CD4-positive, alpha-beta T cell treated with Interleukin-15 for 1 hour (primary cell): ENCODE measurements around the gene IFIT1B.
"Not testable (repeated sequence)": the region's sequence is repeated elsewhere in the genome, so short reads cannot be mapped to it uniquely, and the experiment has no call there.

ENCODE experiments used
- DNase-seq: peaks from one replicate; pipeline ENCODE4 v3.0.0-alpha.2; 2020

Gene IFIT1B

DNA sequence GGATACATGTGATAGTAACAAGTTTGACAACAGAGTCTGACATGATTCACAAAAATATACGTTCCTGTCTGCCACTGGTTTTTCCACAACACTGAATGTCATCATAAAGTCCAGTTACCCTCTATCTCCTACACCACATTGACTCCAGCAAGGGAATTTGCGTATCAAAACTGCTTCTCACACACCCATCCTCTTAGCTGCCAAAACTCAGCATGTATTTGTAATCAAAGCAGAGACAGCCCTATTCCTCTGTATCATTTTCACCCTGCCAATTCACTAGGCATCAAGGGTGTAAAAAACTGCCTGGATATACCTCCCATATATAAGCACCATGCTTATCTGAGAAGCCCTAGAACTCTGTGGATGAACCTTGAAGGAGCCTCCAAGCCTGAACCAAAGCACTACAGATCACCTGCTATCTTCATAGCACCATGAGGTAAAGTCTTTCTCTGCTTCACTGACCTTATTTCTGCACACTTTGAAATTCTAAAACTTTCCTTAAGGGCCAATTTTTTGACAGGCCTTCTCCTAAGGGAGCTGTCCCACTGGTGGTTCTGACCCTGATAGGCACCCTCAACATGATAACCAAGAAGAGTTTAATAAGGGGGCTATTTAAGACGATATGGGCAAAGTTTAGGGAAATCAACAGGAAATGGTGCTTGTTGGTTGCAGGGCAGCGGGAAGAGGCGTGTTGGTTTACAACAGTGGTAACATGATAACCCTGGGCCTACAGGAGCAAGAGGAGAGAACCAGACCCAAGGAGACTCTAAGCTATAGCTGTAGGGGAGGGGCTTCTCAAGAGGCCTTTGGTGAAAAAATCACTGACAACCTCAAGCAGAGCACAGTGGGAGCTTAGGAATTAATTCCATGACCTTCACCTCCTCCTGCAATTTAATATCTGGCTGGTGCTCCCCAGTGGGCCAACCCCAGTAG lies at the start of gene IFIT1B:
Gene IFIT1B (plus strand): TSS at position 352 of the 933 bp plus-strand sequence. CDS start 80 bp downstream, at position 432.
- DNase-seq, result no peak

DNA sequence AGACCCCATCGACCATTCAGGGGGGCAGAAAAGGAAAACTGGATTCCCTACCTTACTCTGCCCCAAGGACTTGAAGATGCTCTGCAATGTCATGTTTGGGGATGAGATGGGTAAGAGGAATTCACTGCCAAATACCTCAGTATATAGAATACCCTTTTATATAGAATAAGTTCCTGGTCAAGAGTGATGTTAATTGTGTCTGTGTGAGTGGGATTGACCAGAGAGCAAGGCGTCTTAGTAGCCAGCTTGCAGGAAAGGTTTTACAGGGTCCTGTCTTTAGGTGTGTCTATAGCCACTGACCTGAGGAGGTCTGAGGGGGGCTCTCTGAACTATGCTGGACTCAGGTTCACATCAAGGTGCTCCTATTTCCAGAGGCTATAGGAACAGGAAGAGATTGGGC lies 48.7 kb upstream of the IFIT1B start:
- no peak for DNase-seq

DNA sequence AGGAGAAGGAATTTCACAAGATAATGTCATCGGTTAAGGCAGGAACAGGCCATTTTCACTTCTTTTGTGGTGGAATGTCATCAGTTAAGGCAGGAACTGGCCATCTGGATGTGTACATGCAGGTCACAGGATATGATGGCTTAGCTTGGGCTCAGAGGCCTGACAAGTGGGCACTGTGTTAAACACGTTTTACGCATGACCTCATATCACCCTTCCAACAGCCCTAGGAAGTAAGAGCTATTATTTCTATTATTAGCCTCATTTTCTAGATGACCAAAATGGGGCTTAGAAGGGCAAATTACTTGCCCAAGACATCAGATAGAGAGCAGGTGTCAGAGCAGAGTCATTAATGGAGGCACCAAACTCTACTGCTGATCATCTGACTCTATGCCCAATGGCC lies 47.8 kb upstream of the IFIT1B start:
- DNase-seq, result not testable (repeated sequence)

DNA sequence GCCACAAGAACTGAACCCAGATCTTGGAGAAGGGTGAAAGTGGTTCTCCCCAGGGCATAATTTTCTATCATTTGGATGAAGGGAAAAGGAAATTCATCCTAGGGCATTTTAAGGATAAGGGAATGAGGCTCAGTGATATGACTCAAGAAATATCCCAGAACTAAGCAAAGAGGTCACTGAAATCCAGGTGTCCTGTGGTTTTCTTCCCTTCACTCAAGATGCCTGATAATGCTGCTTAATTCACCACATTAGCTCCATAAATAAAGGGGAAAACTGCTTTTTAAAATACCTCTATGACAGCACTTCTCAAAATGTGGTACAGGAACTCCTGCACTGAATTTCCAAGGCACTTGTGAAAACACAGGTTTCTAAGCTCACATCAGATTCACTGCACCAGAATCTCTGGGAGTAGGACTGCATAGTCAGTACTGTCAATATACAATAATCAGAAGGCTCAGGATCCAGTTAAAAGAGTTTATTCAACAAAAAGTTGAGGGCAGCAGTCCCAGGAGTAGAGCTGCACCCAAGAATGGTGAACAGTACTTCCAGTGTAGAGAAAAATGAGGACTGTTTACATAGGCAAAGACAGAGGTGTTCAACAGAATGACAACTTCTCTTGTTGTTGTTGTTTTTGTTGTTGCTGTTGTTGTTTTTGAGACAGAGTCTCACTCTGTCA lies 47.2 kb upstream of the IFIT1B start:
- DNase-seq, result no peak

DNA sequence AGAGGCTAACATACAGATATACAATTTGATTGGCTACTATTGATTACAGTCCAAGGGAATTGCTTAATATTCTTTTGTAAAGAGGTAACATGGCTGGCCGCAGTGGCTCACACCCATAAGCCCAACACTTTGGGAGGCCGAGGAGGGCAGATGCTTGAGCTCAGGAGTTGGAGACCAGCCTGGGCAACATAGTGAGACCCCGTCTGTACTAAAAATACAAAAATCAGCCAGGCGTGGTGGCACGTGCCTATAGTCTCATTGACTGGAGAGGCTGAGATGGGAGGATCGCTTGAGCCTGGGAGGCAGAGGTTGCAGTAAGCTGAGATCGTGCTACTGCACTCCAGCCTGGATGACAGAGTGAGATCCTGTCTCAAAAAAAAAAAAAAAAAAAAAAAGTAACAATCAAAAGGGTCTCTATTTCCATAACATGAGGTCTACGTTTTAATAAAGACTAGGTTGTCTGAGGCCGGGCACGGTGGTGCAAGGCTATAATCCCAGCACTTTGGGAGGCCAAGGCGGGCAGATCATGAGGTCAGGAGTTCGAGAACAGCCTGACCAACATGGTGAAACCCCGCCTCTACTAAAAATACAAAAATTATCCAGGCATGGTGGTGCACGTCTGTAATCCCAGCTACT lies 46.3 kb upstream of the IFIT1B start:
- DNase-seq, result not testable (repeated sequence)

DNA sequence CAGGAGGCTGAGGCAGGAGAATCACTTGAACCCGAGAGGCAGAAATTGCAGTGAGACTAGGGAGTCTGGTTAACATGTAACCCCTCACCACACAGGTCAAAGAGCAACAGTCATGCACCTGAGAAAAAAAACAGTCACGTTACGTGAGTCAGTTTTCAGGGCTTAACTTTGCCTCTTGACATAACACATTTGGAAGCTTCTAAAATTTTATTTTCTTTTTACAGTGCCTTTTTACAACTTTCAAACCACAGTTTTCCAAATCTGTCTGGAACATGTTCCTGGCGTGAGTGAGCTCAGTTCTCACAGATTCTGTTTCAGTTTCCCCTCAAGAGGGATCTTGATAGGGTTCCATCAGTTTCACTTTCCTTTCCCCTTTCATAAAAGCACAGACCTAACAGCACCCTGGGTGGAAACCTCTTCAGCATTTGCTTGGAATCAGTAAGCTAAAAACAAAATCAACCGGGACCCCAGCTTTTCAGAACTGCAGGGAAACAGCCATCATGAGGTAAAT lies 45.7 kb upstream of the IFIT1B start:
- DNase-seq, result no peak

DNA sequence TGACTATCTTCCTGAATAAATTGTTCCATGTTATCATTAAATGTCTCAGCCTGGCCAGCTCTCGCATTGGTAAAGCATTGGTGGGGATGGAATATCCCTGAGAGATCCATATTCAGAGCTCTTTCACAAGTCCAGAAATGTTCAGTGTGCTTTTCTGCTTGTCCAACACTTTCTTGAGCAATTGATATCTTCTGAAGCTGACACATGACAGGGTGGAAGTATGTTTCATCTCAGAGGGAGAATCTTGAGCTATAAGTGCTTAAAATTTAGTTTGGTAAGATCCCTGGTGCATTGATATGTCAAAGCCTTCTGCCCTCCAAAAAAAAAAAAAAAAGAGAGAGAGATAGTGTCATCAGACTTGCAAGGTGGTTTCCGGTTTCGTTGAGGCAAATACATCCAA lies 42.6 kb upstream of the IFIT1B start:
- DNase-seq, result no peak

DNA sequence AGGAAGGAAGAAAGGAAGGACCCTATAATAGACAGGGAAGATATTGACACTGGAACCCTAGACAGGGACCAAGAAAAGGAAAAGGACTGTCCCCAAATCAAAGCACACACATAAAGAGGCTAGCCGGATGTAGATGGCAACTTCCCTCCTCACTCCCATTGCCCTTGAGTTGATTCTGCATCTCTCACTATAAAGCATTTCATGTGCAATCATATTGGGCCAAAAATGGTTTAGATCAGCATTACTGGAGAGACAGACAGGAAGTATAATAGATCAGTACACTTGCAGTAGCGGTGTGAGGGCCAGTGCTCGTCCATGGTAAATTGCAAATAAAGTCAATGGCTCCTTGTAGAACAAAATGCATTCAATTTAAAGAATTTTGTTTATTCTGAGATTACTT lies 41.6 kb upstream of the IFIT1B start:
- DNase-seq, result no peak

GRCh38 chr10:89337484-89337883 lies 40.4 kb upstream of the IFIT1B start:
- no peak for DNase-seq

- no peak for DNase-seq
Observed at GRCh38 chr10:89338713-89339112, 39.1 kb upstream of the IFIT1B start.

DNA sequence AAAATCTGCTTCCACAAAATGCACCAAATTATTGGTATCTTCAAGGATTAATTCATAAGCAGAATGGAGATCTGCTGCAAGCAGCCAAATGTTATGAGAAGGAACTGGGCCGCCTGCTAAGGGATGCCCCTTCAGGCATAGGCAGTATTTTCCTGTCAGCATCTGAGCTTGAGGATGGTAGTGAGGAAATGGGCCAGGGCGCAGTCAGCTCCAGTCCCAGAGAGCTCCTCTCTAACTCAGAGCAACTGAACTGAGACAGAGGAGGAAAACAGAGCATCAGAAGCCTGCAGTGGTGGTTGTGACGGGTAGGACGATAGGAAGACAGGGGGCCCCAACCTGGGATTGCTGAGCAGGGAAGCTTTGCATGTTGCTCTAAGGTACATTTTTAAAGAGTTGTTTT lies 38.0 kb upstream of the IFIT1B start:
- no peak for DNase-seq

DNA sequence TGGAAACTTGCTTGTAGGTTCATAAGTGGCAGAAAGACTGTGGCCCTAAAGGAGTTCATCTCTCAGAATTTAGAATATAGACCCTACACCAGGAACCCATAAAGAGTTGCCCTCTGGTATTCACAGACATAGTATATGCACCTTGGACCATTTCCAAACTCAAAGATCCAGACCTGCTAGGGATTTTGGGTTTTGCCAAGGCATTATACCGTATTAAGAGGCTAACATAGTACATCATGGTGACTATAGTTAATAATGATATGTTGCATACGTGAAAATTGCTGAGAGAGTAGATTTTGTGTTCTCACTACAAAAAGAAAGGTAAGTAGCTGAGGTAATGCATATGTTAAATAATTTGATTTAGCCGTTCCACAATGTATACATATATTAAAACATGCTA lies 36.2 kb upstream of the IFIT1B start:
- DNase-seq, result no peak

DNA sequence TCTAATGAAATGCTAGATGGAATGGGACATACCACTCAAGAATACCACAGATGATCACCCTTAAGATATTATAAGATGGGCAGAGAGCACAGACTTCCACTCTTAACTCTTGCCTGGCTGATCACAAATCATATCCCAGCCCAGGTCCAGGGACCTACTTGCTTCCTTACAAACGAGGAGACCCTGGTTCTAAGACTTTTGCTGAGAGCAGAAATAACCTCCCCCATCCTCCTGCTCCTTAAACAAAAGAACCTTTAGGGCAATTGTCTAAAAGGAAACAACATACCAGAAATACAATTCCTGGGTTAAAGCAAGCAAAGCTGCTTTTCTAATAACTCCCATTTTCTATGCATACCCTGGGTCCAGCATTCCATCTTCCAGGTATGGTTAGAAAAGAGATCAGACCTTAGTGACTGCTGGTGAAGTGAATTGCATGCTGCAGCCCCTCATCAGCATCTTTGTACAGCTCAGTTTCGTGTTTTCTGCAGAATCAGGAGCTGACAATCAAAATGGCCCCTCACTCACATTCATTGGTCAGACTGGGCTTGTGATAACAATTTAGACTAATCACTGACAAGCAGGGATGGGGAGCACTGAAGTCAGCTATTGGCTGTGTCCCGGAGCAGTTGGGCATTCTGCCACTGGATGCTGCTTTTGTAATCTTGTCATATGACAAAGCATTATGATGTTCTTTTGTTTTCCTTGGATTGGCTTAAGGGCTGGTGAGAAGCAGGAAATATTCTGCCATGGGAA lies 35.5 kb upstream of the IFIT1B start:
- no peak for DNase-seq

- DNase-seq, result no peak
Observed at GRCh38 chr10:89343089-89343767, 34.6 kb upstream of the IFIT1B start.

GRCh38 chr10:89344156-89344555 lies 33.7 kb upstream of the IFIT1B start:
- DNase-seq, result no peak

DNA sequence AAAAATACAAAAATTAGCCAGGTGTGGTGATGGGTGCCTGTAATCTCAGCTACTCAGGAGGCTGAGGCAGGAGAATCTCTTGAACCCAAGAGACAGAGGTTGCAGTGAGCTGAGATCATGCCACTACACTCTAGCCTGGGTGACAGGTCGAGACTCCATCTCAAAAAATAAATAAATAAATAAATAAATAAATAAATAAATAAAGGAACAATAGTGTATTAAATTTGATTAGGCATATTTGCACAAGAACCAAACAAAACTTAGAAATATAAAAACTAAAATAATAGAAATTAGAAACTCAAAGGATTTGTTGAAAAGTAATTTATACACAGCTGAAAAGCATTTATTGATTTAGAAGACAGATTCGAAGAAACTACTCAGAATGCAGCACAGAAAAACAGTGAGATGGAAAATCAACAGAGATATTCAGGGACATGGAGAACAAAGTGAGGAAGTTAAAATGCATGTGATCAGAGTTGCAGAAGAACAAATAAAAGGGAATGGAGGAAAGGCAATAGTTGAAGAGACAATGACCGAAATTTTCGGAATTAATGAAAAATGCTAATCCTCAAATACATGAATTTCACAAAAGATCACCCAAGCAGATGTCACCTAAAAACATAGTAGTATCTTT lies 32.4 kb upstream of the IFIT1B start:
- DNase-seq, result no peak

GRCh38 chr10:89346405-89347254 lies 31.2 kb upstream of the IFIT1B start:
- DNase-seq, result no peak

DNA sequence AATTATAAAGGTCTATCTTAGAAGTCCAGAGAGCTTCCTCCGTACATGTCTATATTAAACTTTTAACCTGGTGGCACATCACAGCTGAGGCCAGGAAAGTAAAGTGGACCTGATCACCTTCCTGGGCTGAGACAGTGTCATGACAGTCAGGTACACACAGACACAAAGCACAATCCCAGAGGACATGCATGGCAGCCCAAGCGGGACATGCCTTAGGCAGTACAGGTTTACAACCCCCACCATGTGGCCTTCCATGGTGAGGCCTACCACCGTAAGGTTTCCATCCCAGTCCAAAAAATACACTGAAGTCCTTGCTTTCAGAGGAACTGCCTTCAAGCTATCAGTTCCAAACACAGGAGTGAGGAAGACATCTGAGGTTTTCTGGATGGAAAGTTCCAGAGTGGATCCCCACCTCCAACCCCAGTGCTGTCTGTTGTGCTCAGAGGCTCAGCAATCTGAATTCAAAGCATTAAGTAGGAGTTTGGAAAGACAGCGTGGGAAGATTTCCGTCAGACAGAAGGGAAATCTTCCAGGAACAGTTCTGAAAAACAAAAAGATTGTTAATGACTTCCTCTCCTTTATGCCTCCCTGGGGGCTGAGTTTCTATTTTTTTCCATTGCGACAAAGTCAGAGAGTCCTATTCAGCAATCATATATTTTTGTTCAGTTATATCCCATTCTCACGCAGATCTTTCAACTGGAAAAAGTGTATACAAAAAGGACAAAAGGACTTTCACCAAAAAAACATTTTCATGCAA lies 30.0 kb upstream of the IFIT1B start:
- DNase-seq, result no peak

GRCh38 chr10:89348481-89348880 lies 29.4 kb upstream of the IFIT1B start:
- DNase-seq, result no peak

GRCh38 chr10:89348975-89349374 lies 28.9 kb upstream of the IFIT1B start:
- DNase-seq, result no peak
